Bone marrow (tissue), 2 donors: Measurements from ENCODE around the gene RPLP2.

ENCODE experiments used
- DNase-seq, 2 donors: peaks; one replicate each; lab custom pipeline; 2025; lab: John Stamatoyannopoulos, UW

Gene RPLP2

GRCh38 chr11:791658-792534, 17.9 kb upstream of the RPLP2 start:
- no peak for DNase-seq

- no peak for DNase-seq
These were observed 17.3 kb upstream of the RPLP2 start for GRCh38 chr11:792535-792821.

- no peak for DNase-seq
These were observed 16.9 kb upstream of the RPLP2 start for GRCh38 chr11:792873-793272.

GRCh38 chr11:793556-793955, 16.2 kb upstream of the RPLP2 start:
- no peak for DNase-seq

- no peak for DNase-seq
These were observed 15.6 kb upstream of the RPLP2 start for GRCh38 chr11:794013-794765.

GRCh38 chr11:794766-795633, 14.8 kb upstream of the RPLP2 start:
- DNase-seq, result no peak

- peak; percentile 71 to 90 for DNase-seq
These were observed 13.9 kb upstream of the RPLP2 start for GRCh38 chr11:795634-796564.

- no peak for DNase-seq
These were observed 13.0 kb upstream of the RPLP2 start for GRCh38 chr11:796565-797295.

GRCh38 chr11:797296-798092, 12.3 kb upstream of the RPLP2 start:
- peak; percentile 45 to 53 for DNase-seq

- peak; percentile 9 to 82 for DNase-seq
These were observed 11.6 kb upstream of the RPLP2 start, which contains the start of gene SLC25A22 for GRCh38 chr11:798093-798713. TSS of gene SLC25A22 (minus strand) at chr11:798281. CDS start at chr11:795006, 3,275 bp downstream.

GRCh38 chr11:799641-800316, 10.0 kb upstream of the RPLP2 start:
- DNase-seq, result no peak

GRCh38 chr11:800473-800872, 9.3 kb upstream of the RPLP2 start:
- no peak for DNase-seq

- no peak for DNase-seq
These were observed 8.5 kb upstream of the RPLP2 start for GRCh38 chr11:801097-801780.

- no peak for DNase-seq
These were observed 7.6 kb upstream of the RPLP2 start for GRCh38 chr11:802018-802617.

- DNase-seq, result no peak
These were observed 6.9 kb upstream of the RPLP2 start for GRCh38 chr11:802693-803466.

- no peak for DNase-seq
These were observed 6.4 kb upstream of the RPLP2 start for GRCh38 chr11:803467-803742.
